Bronchial epithelial cell (primary cell): ENCODE data around the gene FHL1. TPM values are rescaled to one million over a fixed set of nuclear protein-coding genes. Genes with fewer than 3 reads are reported as not detected.
"Not testable (repeated sequence)": the region's sequence is repeated elsewhere in the genome, so short reads cannot be mapped to it uniquely, and the experiment has no call there.

Experiments used
- DNase-seq: peaks from one replicate; pipeline ENCODE4 v3.0.0-alpha.2; 2010; ENCODE audit warnings: low read depth
- FAIRE-seq: peaks from 2 replicates; lab custom pipeline; 2011; peaks lifted over from hg19 to GRCh38; lab: Jason Lieb, UNC
- H3K27me3 ChIP-seq: 2 replicates; pipeline ENCODE4 v1.5.1; 2011; ENCODE audit warnings: low read length; ENCODE audit not compliant: control insufficient read depth, insufficient read depth
- H3K36me3 ChIP-seq: 2 replicates; pipeline ENCODE4 v1.5.1; 2011; ENCODE audit warnings: low read length; ENCODE audit not compliant: control insufficient read depth, insufficient read depth
- H3K4me3 ChIP-seq: 2 replicates; pipeline ENCODE4 v1.5.1; 2011; ENCODE audit warnings: mild to moderate bottlenecking, low read depth, low read length, control low read depth
- CTCF ChIP-seq: IDR thresholded peaks from 2 replicates; pipeline ENCODE4 v1.5.1; 2011; ENCODE audit warnings: mild to moderate bottlenecking, moderate library complexity, low read length, control low read depth, inconsistent platforms; ENCODE audit not compliant: insufficient read depth, severe bottlenecking
- total RNA-seq: library from RNA; depleted of rRNA; stranded (reverse); fragments of >200 nt; gene quantifications from 2 replicates; pipeline ENCODE4 v1.2.1, GENCODE V29; 2014

FHL1 gene
- total RNA-seq, 1 donor from 2014 or later = 45.5 TPM

GRCh38 chrX:136165406-136165805 lies 18.1 kb downstream of the FHL1 start:
- no peak for FAIRE-seq
- no peak for DNase-seq
- H3K4me3 ChIP-seq = no peak overlapping the region
- TF ChIP-seq CTCF = no peak
- H3K36me3 ChIP-seq = no peaks in the 10 kb centered on the region
- no peaks in the 10 kb centered on the region for H3K27me3 ChIP-seq

- no peaks in the 10 kb centered on the region for H3K36me3 ChIP-seq
- no peak overlapping the region for H3K4me3 ChIP-seq
- peak; percentile 27 for TF ChIP-seq CTCF
- DNase-seq (peak; percentile 39), FAIRE-seq (no peak)
- no peaks in the 10 kb centered on the region for H3K27me3 ChIP-seq
Measured at GRCh38 chrX:136166221-136166855, 19.0 kb downstream of the FHL1 start.

- not testable (repeated sequence) for H3K27me3 ChIP-seq, H3K36me3 ChIP-seq, DNase-seq, H3K4me3 ChIP-seq, FAIRE-seq
Measured at GRCh38 chrX:136167989-136168388, 20.7 kb downstream of the FHL1 start.

GRCh38 chrX:136168929-136169735 lies 21.8 kb downstream of the FHL1 start:
- peak; percentile 53 for DNase-seq
- no peaks in the 10 kb centered on the region for H3K36me3 ChIP-seq
- no peak overlapping the region for H3K4me3 ChIP-seq
- FAIRE-seq = no peak
- TF ChIP-seq CTCF = no peak
- H3K27me3 ChIP-seq = no peaks in the 10 kb centered on the region

GRCh38 chrX:136170139-136170800 lies 22.9 kb downstream of the FHL1 start:
- Histone ChIP-seq H3K27me3 (no peaks in the 10 kb centered on the region), H3K36me3 (no peaks in the 10 kb centered on the region), H3K4me3 (no peak overlapping the region)
- no peak for TF ChIP-seq CTCF
- FAIRE-seq (peak; percentile 91), DNase-seq (no peak)

- Histone ChIP-seq H3K36me3 (no peaks in the 10 kb centered on the region), H3K27me3 (no peaks in the 10 kb centered on the region), H3K4me3 (no peak overlapping the region)
- TF ChIP-seq CTCF = no peak
- FAIRE-seq (no peak), DNase-seq (no peak)
Measured at GRCh38 chrX:136171420-136171819, 24.1 kb downstream of the FHL1 start.
